Measurements from ENCODE around the gene SCARB1.

DNA sequence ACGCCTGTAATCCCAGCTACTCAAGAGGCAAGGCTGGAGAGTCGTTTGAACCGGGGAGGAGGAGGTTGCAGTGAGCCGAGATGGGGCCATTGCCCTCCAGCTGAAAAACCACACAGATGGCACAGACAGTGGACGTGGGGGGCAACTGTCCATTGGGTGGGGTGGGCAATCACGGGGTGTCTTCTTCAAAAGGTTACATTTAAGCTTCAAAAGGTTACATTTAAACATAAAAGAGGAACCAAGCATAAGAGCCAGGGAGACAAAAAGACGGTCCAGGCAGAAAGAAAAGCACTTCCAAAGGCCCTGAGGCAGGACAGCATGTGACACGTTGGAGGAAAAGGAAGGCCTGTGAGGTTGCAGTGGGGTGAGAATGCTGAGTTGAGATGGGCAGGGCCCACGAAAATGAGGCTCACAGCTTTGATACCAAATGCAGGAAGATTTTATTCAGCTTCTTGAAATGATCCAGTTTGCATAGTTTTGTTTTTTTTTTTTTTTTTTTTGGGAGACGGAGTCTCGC lies 10.7 kb downstream of the SCARB1 start:
- TF ChIP-seq ZNF280B (CRISPR knock-in tag; IDR thresholded peaks at IDR 0.05) (no peak), NR3C1 (CRISPR knock-in tag; IDR thresholded peaks at IDR 0.05) (no peak), ZBTB34 (CRISPR knock-in tag; IDR thresholded peaks at IDR 0.05) (no peak)
